GM23248 (cell line): ENCODE measurements around the gene PHYKPL. TPM values are rescaled to one million over a fixed set of nuclear protein-coding genes. Genes with fewer than 3 reads are reported as not detected.

Experiments used
- DNase-seq: peaks from one replicate; pipeline ENCODE4 v3.0.0-alpha.2; 2015
- H2AFZ ChIP-seq: fragments of 200-600 bp; sonication (generic); 2 replicates; pipeline ENCODE4 v1.6.1; 2016; ENCODE audit warnings: antibody characterized with exemption
- H3F3A ChIP-seq: fragments of 200-600 bp; sonication (generic); 2 replicates; pipeline ENCODE4 v1.6.1; 2016; ENCODE audit warnings: mild to moderate bottlenecking, antibody characterized with exemption, mixed run types; ENCODE audit not compliant: insufficient read depth
- H3K27ac ChIP-seq: fragments of 200-600 bp; sonication (generic); 2 replicates; pipeline ENCODE4 v1.5.1; 2016; ENCODE audit warnings: mild to moderate bottlenecking
- H3K27me3 ChIP-seq: fragments of 200-600 bp; sonication (generic); replicated peaks from 2 replicates; pipeline ENCODE4 v1.6.1; 2016; ENCODE audit warnings: mild to moderate bottlenecking; ENCODE audit not compliant: insufficient read depth
- H3K36me3 ChIP-seq: fragments of 200-600 bp; sonication (generic); 2 replicates; pipeline ENCODE4 v1.6.1; 2016; ENCODE audit warnings: low read depth, mild to moderate bottlenecking
- H3K4me1 ChIP-seq: fragments of 200-600 bp; sonication (generic); 2 replicates; pipeline ENCODE4 v1.6.1; 2016; ENCODE audit warnings: mild to moderate bottlenecking; ENCODE audit not compliant: insufficient read depth
- H3K4me2 ChIP-seq: fragments of 200-600 bp; sonication (generic); one replicate; pipeline ENCODE4 v1.6.1; 2016; ENCODE audit warnings: mild to moderate bottlenecking; ENCODE audit not compliant: unreplicated experiment
- H3K4me3 ChIP-seq: fragments of 200-600 bp; sonication (generic); 2 replicates; pipeline ENCODE4 v1.5.1; 2016; ENCODE audit warnings: mild to moderate bottlenecking
- H3K79me2 ChIP-seq: fragments of 200-600 bp; sonication (generic); 2 replicates; pipeline ENCODE4 v1.6.1; 2016; ENCODE audit warnings: mild to moderate bottlenecking; ENCODE audit not compliant: insufficient read depth
- H3K9ac ChIP-seq: fragments of 200-600 bp; sonication (generic); 2 replicates; pipeline ENCODE4 v1.6.1; 2016; ENCODE audit warnings: mild to moderate bottlenecking
- H3K9me2 ChIP-seq: fragments of 200-600 bp; sonication (generic); 2 replicates; pipeline ENCODE4 v1.6.1; 2016; ENCODE audit warnings: mixed run types, mild to moderate bottlenecking, moderate library complexity; ENCODE audit not compliant: insufficient read depth
- H3K9me3 ChIP-seq: fragments of 200-600 bp; sonication (generic); one replicate; pipeline ENCODE4 v1.6.1; 2017; ENCODE audit warnings: low read depth
- H4K20me1 ChIP-seq: fragments of 200-600 bp; sonication (generic); 2 replicates; pipeline ENCODE4 v1.6.0; 2016; ENCODE audit not compliant: insufficient read depth
- EZH2 ChIP-seq: fragments of 200-600 bp; sonication (generic); IDR thresholded peaks from 2 replicates; pipeline ENCODE4 v1.6.1; 2018; ENCODE audit warnings: antibody characterized with exemption, mild to moderate bottlenecking; ENCODE audit not compliant: insufficient read depth, poor library complexity, severe bottlenecking
- EZH2phosphoT487 ChIP-seq: fragments of 200-600 bp; sonication (generic); IDR thresholded peaks from 2 replicates; pipeline ENCODE4 v1.6.1; 2018; ENCODE audit warnings: antibody characterized with exemption, moderate library complexity, mild to moderate bottlenecking, low read depth; ENCODE audit not compliant: insufficient read depth
- WGBS, 2 experiments: methylation state at CpG; one replicate each; pipeline ENCODE4 v1.1.6; 2015 to 2017; ENCODE audit warnings: low lambda C conversion rate in 2 of 2, low coverage in 1 of 2; ENCODE audit errors: missing lambda C conversion rate in 2 of 2; 5-methylcytosine and 5-hydroxymethylcytosine counted together
- in situ Hi-C: fragments of 300-500 bp; cut with MboI; formaldehyde crosslinking; loops from 2 replicates; pipeline ENCODE4 v1.15.0; 2020
- polyA plus RNA-seq: library from polyadenylated mRNA; unstranded; fragments of >200 nt; fragmentation: Nextera tagmentation; extraction: Ambion mirVana; gene quantifications from 2 replicates; pipeline ENCODE4 v1.2.1, GENCODE V29; 2016
- total RNA-seq: library from RNA; depleted of rRNA; stranded (reverse); fragments of >200 nt; shearing (Covaris generic); gene quantifications from 2 replicates; pipeline ENCODE4 v1.2.3, GENCODE V29; 2014; rRNA removed

The PHYKPL gene
- 12.1 and 28.9 TPM in 2 replicates for total RNA-seq
- polyA plus RNA-seq, result 18.4 and 22.9 TPM in 2 replicates

DNA sequence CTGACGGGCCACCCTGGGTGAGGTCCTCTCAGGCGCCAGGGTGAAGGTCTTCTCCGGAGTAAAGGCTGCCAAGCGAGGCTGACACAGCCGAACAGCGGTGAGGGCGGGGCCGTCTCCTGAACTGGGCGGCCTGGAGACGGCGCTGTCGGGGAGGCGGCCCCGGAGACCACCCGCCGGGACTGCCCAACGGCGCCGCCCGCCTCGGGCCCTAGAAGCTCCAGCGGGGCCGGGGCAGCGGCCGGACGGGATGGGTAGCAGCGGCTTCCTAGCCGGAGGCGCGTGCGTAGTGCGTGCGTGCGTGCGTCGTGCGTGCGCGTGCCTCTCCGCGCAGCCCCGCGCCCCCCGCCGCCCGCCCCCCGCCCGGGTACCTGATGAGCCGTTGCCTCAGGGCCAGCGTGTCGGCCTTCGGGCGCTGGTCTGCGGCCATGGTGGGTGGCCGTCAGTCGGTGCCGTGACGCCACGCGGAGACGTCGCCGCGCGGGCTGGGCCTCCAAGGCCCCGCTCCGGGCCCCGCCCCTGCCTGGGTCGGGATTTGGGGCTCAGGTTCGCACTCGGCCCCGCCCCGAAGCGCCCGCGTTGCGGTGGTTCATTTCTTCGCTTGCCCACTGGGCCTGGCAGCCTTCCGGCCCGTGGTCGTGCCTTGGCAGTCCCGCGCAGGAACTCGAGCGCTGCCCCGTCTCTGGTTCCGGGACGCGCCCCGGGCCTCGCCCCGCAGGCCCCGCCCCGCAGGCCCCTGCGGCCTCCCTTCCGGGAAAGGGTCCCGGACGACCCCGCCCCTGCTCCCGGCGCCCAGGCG lies at the start of gene PHYKPL:
Gene PHYKPL (minus strand): TSS at position 679 of the 796 bp plus-strand sequence. CDS start 252 bp downstream, at position 427.
- Histone ChIP-seq H3K79me2 (peaks cover 30% of the 10 kb centered on the region), H3K9me3 (no peaks in the 10 kb centered on the region), H2AFZ (peak within 1 kb of the TSS; percentile 85), H3F3A (peaks cover 18% of the 10 kb centered on the region; the same call in 1 of the 2 replicates), H3K4me2 (peak within 1 kb of the TSS; percentile 81), H3K9ac (peak within 1 kb of the TSS; percentile 89), H3K4me3 (peak within 1 kb of the TSS; percentile 92), H3K4me1 (peaks cover 15% of the 10 kb centered on the region), H3K36me3 (peaks cover 19% of the 10 kb centered on the region; the same call in 1 of the 2 replicates), H3K27me3 (no peaks in the 10 kb centered on the region), H4K20me1 (no peaks in the 10 kb centered on the region), H3K9me2 (no peaks in the 10 kb centered on the region), H3K27ac (peak within 1 kb of the TSS; percentile 67)
- WGBS, 2 experiments, result 1% methylated on average over 72 to 79 of the region's 102 CpGs
- TF ChIP-seq EZH2phosphoT487 (no peak), EZH2 (no peak)
- in situ Hi-C loops, result no loop called here
- peak; percentile 88 for DNase-seq

DNA sequence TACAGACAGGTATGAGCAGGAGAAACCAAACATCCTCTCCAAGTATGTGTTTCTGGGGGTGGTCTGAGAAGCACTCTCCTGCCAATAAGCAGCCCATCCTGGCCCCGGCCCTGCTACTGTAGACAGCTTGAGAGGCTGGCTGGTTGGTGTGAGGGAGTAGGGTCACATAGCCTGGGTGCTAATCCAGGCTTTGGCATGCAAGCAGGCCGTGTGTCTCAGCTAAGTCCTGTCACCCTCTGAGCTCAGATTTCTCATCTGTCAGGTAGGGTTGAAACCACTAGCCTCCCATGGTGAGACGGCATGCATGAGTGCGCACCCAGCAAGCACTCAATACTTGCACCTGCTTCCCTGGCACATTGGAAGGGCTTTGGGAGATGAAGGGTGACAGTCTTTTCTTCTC lies 49.8 kb upstream of the PHYKPL start:
- Histone ChIP-seq H3K27ac (no peak overlapping the region), H3F3A (no peaks in the 10 kb centered on the region), H2AFZ (no peak overlapping the region), H4K20me1 (no peaks in the 10 kb centered on the region), H3K4me2 (no peak overlapping the region), H3K79me2 (no peaks in the 10 kb centered on the region), H3K4me3 (no peak overlapping the region), H3K9me3 (no peaks in the 10 kb centered on the region), H3K9me2 (no peaks in the 10 kb centered on the region), H3K36me3 (no peaks in the 10 kb centered on the region), H3K9ac (no peak overlapping the region), H3K4me1 (no peaks in the 10 kb centered on the region), H3K27me3 (0 out of 2 replicates have a peak, but pooled peaks cover 4% of the 10 kb centered on the region)
- no peak for TF ChIP-seq EZH2phosphoT487
- no peak for TF ChIP-seq EZH2
- in situ Hi-C loops, result loop anchor here (10.0 kb wide), 1 partner anchor 272 kb away; no protein-coding TSS in a partner anchor
- DNase-seq, result no peak
- WGBS, 2 experiments, result 60 to 68% methylated on average over 4 of the region's 4 CpGs

DNA sequence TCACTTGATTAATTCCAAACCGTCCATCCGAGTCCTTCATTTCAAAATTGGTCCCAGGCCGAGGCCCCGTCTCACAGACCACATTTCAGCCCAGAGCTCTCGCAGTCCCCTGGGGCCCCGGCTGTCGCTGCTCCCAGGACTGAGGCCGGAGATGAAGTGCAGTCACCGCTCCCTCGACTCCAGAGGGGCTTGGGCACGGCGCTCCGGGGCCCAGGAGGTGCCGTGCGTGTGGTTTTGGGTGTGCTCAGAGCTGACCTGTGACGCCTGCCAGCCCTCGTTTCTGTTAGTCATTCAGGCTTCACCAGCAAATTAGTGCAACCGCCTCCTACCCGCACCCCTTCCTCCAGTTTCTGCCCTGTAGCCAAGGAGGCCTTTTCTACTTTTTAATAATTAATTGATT lies 48.7 kb upstream of the PHYKPL start:
- Histone ChIP-seq H3K79me2 (no peaks in the 10 kb centered on the region), H3K4me2 (no peak overlapping the region), H4K20me1 (no peaks in the 10 kb centered on the region), H2AFZ (no peak overlapping the region), H3K4me1 (no peaks in the 10 kb centered on the region), H3K9me3 (no peaks in the 10 kb centered on the region), H3K4me3 (no peak overlapping the region), H3K9ac (no peak overlapping the region), H3K9me2 (no peaks in the 10 kb centered on the region), H3K36me3 (no peaks in the 10 kb centered on the region), H3F3A (no peaks in the 10 kb centered on the region), H3K27ac (no peak overlapping the region), H3K27me3 (peaks cover 4% of the 10 kb centered on the region; the same call in 1 of the 2 replicates)
- DNase-seq, result no peak
- in situ Hi-C loops, result loop anchor here (10.0 kb wide), 1 partner anchor 273 kb away; no protein-coding TSS in a partner anchor
- TF ChIP-seq EZH2 (no peak), EZH2phosphoT487 (no peak)
- 56 to 65% methylated on average over 16 to 19 of the region's 19 CpGs for WGBS, 2 experiments

DNA sequence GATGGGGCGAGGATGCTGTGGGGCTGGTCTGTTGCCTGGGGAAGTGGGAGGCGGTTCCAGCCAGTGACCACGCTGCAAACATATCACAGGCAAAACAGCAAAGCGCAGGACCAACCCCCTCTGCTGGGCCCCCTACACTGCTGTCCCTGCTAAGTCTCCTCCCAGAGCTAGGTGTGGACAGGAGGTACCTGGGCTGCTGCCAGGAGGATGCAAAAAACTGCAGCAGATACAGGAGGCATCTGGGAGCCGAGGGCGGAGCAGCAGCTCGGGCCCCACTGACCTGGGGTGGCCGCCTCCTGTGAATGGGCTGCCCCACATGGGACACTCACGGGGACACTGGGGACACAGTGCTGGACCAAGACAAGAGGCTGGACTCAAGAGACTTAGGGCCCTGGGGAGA lies 48.0 kb upstream of the PHYKPL start:
- no peaks in the 10 kb centered on the region for H4K20me1 ChIP-seq
- in situ Hi-C loops, result loop anchor here (10.0 kb wide), 1 partner anchor 274 kb away; no protein-coding TSS in a partner anchor
- no peak overlapping the region for H3K4me2 ChIP-seq
- H3K4me1 ChIP-seq, result no peaks in the 10 kb centered on the region
- H3K36me3 ChIP-seq, result no peaks in the 10 kb centered on the region
- no peak overlapping the region for H3K27ac ChIP-seq
- no peaks in the 10 kb centered on the region for H3K9me2 ChIP-seq
- no peaks in the 10 kb centered on the region for H3F3A ChIP-seq
- H3K27me3 ChIP-seq, result peaks cover 4% of the 10 kb centered on the region; the same call in 1 of the 2 replicates
- no peak for DNase-seq
- WGBS, 2 experiments, result 73 to 74% methylated on average over 9 of the region's 9 CpGs
- no peak overlapping the region for H3K9ac ChIP-seq
- H3K79me2 ChIP-seq, result no peaks in the 10 kb centered on the region
- no peak overlapping the region for H2AFZ ChIP-seq
- no peaks in the 10 kb centered on the region for H3K9me3 ChIP-seq
- TF ChIP-seq EZH2 (no peak), EZH2phosphoT487 (no peak)
- no peak overlapping the region for H3K4me3 ChIP-seq
